SK-N-SH treated with all-trans-retinoic acid at 6 μM for 48 hours (cell line): ENCODE measurements around the gene LOXL3.

Experiments used
- ARNTL ChIP-seq: fragments of 450-650 bp; formaldehyde crosslinking; IDR thresholded peaks from 2 replicates; pipeline ENCODE4 v1.5.0; 2020; ENCODE audit warnings: low read depth, mild to moderate bottlenecking, moderate library complexity, borderline replicate concordance
- ZNF8 ChIP-seq: fragments of 450-650 bp; formaldehyde crosslinking; IDR thresholded peaks from 2 replicates; pipeline ENCODE4 v1.5.0; 2020; ENCODE audit warnings: mild to moderate bottlenecking, moderate library complexity
- TF ChIP-seq, protein P1 (sequence below): fragments of 250-450 bp; sonication (Bioruptor Pico); IDR thresholded peaks from 2 replicates; pipeline ENCODE4 v1.5.0; 2020; ENCODE audit warnings: mild to moderate bottlenecking, moderate library complexity
- TF ChIP-seq, protein P2 (sequence below): fragments of 250-450 bp; sonication (Bioruptor Pico); IDR thresholded peaks from 2 replicates; pipeline ENCODE4 v1.8.0; 2020; ENCODE audit warnings: mild to moderate bottlenecking, moderate library complexity, borderline replicate concordance

- TF ChIP-seq ZNF8 (no peak), ARNTL (no peak)
- TF ChIP-seq, protein P1, sequence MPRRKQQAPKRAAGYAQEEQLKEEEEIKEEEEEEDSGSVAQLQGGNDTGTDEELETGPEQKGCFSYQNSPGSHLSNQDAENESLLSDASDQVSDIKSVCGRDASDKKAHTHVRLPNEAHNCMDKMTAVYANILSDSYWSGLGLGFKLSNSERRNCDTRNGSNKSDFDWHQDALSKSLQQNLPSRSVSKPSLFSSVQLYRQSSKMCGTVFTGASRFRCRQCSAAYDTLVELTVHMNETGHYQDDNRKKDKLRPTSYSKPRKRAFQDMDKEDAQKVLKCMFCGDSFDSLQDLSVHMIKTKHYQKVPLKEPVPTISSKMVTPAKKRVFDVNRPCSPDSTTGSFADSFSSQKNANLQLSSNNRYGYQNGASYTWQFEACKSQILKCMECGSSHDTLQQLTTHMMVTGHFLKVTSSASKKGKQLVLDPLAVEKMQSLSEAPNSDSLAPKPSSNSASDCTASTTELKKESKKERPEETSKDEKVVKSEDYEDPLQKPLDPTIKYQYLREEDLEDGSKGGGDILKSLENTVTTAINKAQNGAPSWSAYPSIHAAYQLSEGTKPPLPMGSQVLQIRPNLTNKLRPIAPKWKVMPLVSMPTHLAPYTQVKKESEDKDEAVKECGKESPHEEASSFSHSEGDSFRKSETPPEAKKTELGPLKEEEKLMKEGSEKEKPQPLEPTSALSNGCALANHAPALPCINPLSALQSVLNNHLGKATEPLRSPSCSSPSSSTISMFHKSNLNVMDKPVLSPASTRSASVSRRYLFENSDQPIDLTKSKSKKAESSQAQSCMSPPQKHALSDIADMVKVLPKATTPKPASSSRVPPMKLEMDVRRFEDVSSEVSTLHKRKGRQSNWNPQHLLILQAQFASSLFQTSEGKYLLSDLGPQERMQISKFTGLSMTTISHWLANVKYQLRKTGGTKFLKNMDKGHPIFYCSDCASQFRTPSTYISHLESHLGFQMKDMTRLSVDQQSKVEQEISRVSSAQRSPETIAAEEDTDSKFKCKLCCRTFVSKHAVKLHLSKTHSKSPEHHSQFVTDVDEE (CRISPR knock-in tag): no peak
- TF ChIP-seq, protein P2, sequence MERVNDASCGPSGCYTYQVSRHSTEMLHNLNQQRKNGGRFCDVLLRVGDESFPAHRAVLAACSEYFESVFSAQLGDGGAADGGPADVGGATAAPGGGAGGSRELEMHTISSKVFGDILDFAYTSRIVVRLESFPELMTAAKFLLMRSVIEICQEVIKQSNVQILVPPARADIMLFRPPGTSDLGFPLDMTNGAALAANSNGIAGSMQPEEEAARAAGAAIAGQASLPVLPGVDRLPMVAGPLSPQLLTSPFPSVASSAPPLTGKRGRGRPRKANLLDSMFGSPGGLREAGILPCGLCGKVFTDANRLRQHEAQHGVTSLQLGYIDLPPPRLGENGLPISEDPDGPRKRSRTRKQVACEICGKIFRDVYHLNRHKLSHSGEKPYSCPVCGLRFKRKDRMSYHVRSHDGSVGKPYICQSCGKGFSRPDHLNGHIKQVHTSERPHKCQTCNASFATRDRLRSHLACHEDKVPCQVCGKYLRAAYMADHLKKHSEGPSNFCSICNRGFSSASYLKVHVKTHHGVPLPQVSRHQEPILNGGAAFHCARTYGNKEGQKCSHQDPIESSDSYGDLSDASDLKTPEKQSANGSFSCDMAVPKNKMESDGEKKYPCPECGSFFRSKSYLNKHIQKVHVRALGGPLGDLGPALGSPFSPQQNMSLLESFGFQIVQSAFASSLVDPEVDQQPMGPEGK: no peak
Observed at GRCh38 chr2:74502720-74503505, 50.8 kb downstream of the LOXL3 start.
